DMS53 (cell line): ENCODE data around the gene DEDD.
"Not testable (repeated sequence)": the region's sequence is repeated elsewhere in the genome, so short reads cannot be mapped to it uniquely, and the experiment has no call there.

Experiments used
- DNase-seq: peaks from one replicate; lab custom pipeline; 2025; lab: John Stamatoyannopoulos, UW

The DEDD gene

GRCh38 chr1:161122967-161123366 is 9.5 kb downstream of the DEDD start:
- no peak for DNase-seq

GRCh38 chr1:161121834-161122233 is 10.6 kb downstream of the DEDD start:
- DNase-seq, result no peak

- no peak for DNase-seq
These were observed 11.3 kb downstream of the DEDD start for GRCh38 chr1:161121042-161121650.

- DNase-seq, result peak; percentile 46
These were observed 13.2 kb downstream of the DEDD start for GRCh38 chr1:161119092-161119903.

- DNase-seq, result peak; percentile 90
These were observed 14.5 kb downstream of the DEDD start, which contains the start of the genes NIT1 and PFDN2 for GRCh38 chr1:161117759-161118581. Gene NIT1, plus strand, starts transcription at chr1:161118105. Its CDS starts 72 bp downstream, at chr1:161118177. Gene PFDN2, minus strand, starts transcription at chr1:161118037. Its CDS starts 11 bp downstream, at chr1:161118026.

- DNase-seq, result not testable (repeated sequence)
These were observed 16.5 kb downstream of the DEDD start for GRCh38 chr1:161115961-161116360.

GRCh38 chr1:161115132-161115711 is 17.2 kb downstream of the DEDD start:
- DNase-seq, result peak; percentile 71

DNA sequence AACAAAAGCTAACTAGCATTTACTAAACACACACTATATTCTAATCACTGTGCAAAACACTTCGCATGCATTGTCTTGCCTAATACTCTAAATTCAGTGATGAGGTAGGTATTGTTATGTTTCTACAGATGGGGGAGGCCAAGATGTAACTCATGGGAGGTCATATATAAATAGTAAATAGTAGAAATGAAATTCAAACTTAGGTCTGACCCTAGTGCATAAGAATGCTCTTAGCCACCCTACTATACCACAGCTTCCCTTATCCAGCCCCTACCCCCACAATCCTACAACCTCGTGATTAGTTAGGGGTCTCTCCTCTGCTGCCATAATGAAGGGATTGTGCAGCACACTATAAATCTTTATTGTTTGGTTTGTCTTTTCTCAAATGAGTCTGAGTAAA is 17.9 kb downstream of the DEDD start:
- DNase-seq, result no peak

- no peak for DNase-seq
These were observed 18.6 kb downstream of the DEDD start for GRCh38 chr1:161113915-161114314.

GRCh38 chr1:161111527-161111926 is 20.9 kb downstream of the DEDD start:
- no peak for DNase-seq

- no peak for DNase-seq
These were observed 21.4 kb downstream of the DEDD start for GRCh38 chr1:161111117-161111516.

- DNase-seq, result no peak
These were observed 26.0 kb downstream of the DEDD start for GRCh38 chr1:161106431-161106830.

DNA sequence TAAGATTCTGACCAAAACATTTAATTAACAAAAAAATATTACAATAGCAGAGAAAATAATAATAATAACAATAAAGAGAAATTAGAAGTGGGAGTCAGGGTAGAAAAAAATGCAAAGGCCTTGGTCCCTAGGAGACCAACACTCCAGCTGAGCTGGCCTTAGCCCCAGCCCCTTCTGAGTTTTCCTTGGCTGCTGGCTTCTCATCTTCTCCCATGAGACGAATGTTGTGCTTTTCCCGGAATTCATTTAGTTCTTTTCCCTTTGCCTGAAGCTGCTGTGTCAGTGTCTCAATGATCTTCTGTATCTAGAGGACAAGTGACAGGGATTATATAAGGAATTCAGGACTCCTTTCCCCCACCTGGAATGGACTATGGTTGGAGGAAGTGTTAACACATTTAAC is 31.9 kb downstream of the DEDD start:
- no peak for DNase-seq

DNA sequence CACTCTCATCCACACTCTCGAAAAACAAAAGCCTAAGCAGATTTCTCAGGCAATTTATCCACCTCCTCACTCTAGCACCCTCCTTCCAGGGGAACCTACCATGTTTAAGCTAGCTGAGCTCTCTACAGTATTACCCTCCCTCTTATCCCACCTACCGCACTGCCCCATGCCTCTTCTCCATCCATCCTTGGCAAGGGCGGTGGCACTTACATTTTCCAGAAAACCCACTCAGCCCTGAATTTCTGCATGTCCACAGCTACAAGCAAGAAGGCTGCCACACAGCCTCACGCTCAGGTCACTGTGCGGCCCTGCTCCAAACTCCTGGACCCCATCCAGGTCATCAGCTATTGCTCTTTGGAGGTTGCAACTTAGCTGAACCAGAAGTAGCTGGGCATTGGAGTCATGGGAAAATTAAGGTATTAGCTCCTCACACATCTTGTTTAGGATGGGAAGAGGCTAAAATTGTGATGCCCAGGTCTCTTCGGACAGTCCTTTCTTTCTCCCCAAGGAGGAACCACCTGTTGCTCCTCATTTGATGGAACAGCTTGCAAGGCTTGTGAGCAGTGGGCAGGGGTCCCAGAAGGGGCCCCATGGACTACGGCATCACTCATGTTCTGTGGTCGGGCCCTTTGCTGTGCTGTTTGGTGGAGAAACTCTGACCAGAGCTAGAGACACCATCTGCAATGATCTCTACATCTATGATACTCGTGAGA is 33.2 kb downstream of the DEDD start:
- DNase-seq, result no peak

GRCh38 chr1:161098210-161099068 is 34.0 kb downstream of the DEDD start, which contains the start of gene KLHDC9:
Gene KLHDC9, plus strand, starts transcription at chr1:161098361. Its CDS starts 175 bp downstream, at chr1:161098536.
- peak; percentile 97 for DNase-seq

- DNase-seq, result no peak
These were observed 35.9 kb downstream of the DEDD start for GRCh38 chr1:161096530-161096929.

DNA sequence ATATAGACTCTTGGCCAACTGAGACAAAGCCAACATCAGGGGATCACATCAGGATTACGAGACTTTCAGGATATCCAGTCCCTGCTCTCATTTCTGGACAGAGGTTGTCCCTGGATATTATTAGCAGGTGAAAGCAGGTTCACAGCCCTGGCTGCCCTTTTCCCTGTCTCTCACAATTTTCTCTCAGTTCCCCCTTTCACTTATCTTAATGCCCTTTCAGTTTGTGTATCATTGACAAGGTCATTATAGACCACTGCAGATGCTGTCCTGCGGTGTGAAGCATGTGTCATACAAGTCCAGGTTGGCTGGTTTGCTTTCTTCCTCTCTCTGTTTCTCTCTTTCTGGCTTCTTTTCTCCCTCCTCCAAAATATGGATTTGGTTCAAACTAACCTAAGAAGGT is 36.5 kb downstream of the DEDD start:
- no peak for DNase-seq

GRCh38 chr1:161095230-161095629 is 37.2 kb downstream of the DEDD start:
- no peak for DNase-seq

- DNase-seq, result no peak
These were observed 38.0 kb downstream of the DEDD start for GRCh38 chr1:161094481-161094880.

- DNase-seq, result peak; percentile 56
These were observed 39.8 kb downstream of the DEDD start for GRCh38 chr1:161092621-161093028.
